Measurements from ENCODE around the gene ST3GAL5. TPM values are rescaled to one million over a fixed set of nuclear protein-coding genes. Genes with fewer than 3 reads are reported as not detected.

Gene ST3GAL5
- total and polyA plus RNA-seq, 8 donors, result 58.4 to 108 (median 93.9) TPM

- TF ChIP-seq, protein P1, sequence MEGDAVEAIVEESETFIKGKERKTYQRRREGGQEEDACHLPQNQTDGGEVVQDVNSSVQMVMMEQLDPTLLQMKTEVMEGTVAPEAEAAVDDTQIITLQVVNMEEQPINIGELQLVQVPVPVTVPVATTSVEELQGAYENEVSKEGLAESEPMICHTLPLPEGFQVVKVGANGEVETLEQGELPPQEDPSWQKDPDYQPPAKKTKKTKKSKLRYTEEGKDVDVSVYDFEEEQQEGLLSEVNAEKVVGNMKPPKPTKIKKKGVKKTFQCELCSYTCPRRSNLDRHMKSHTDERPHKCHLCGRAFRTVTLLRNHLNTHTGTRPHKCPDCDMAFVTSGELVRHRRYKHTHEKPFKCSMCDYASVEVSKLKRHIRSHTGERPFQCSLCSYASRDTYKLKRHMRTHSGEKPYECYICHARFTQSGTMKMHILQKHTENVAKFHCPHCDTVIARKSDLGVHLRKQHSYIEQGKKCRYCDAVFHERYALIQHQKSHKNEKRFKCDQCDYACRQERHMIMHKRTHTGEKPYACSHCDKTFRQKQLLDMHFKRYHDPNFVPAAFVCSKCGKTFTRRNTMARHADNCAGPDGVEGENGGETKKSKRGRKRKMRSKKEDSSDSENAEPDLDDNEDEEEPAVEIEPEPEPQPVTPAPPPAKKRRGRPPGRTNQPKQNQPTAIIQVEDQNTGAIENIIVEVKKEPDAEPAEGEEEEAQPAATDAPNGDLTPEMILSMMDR (IDR thresholded peaks at IDR 0.05), result no peak
- H3K36me3 ChIP-seq, result peaks cover 0 to under 1% of the 10 kb centered on the region in 2 donors
- no peak for DNase-seq
- no peak overlapping the region for H3K27ac ChIP-seq
- H3K27me3 ChIP-seq, result no peaks in the 10 kb centered on the region
- intact Hi-C loops (cut with DNase I), result no loop called here
- no peak for ATAC-seq
- peaks cover 19 to 55% of the 10 kb centered on the region in 2 donors for H3K4me1 ChIP-seq
- H3K4me3 ChIP-seq, result no peak overlapping the region
- no peaks in the 10 kb centered on the region for H3K9me3 ChIP-seq
These were observed 94.8 kb downstream of the ST3GAL5 start for GRCh38 chr2:85794038-85794441.

GRCh38 chr2:85793584-85793983 is 95.2 kb downstream of the ST3GAL5 start:
- no peak for DNase-seq
- Histone ChIP-seq H3K4me1 (peaks cover 19 to 55% of the 10 kb centered on the region in 2 donors), H3K27me3 (no peaks in the 10 kb centered on the region), H3K9me3 (no peaks in the 10 kb centered on the region), H3K4me3 (no peak overlapping the region), H3K36me3 (peaks cover 0 to 5% of the 10 kb centered on the region in 2 donors), H3K27ac (no peak overlapping the region)
- ATAC-seq, result peak; percentile 48
- TF ChIP-seq, protein P1 (IDR thresholded peaks at IDR 0.05), result no peak
- intact Hi-C loops (cut with DNase I), result no loop called here

DNA sequence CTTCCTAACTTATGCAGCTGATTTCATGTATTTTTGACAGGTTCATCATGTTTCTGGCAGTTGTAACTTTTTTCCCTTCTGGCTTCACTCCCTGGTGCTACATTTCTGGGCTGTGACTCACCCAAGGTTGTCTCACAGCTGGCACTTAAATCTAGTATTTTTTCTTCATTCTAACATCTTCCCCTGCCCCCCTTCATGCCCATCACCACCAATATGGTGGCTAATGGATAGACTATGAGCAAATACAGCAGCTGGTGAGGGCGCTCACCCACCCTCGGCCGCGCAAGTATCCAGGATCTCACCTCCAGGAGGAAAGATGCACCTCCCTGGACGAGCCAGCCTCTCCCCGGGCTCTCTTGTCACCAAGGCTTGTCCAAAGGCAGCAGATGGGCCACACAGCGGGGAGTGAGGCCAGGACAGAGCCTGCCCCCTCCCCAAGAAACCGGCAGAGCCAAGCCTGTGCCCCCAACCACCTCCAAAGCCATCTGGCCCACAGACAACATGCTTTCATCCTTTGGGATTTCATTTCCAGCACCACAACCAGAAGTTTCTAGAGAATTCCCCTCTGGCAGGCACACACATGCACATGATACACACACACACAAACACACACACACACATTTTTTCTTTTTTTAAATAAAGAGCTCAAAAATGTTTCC is 95.9 kb downstream of the ST3GAL5 start:
- DNase-seq, result peak in 2 of 4 donors; percentile 30 to 51
- ATAC-seq, result peak; percentile 48
- Histone ChIP-seq H3K27me3 (no peaks in the 10 kb centered on the region), H3K27ac (peak overlapping the region; percentile 49 to 53), H3K4me3 (no peak overlapping the region), H3K9me3 (no peaks in the 10 kb centered on the region), H3K4me1 (peaks cover 19 to 55% of the 10 kb centered on the region in 2 donors), H3K36me3 (peaks cover 0 to 7% of the 10 kb centered on the region in 2 donors)
- intact Hi-C loops (cut with DNase I), result no loop called here
- TF ChIP-seq, protein P1 (IDR thresholded peaks at IDR 0.05), result no peak

- H3K27me3 ChIP-seq, result no peaks in the 10 kb centered on the region
- ATAC-seq (no peak), DNase-seq (peak in 2 of 4 donors; percentile 19 to 64)
- H3K36me3 ChIP-seq, result peaks cover 0 to 16% of the 10 kb centered on the region in 2 donors
- no peak overlapping the region for H3K27ac ChIP-seq
- intact Hi-C loops (cut with DNase I), result no loop called here
- peaks cover 18 to 50% of the 10 kb centered on the region in 2 donors for H3K4me1 ChIP-seq
- no peaks in the 10 kb centered on the region for H3K9me3 ChIP-seq
- H3K4me3 ChIP-seq, result no peak overlapping the region
- TF ChIP-seq, protein P1 (IDR thresholded peaks at IDR 0.05), result no peak
These were observed 96.9 kb downstream of the ST3GAL5 start for GRCh38 chr2:85791704-85792565.
